CD4-positive, alpha-beta T cell treated with Interleukin-2 at 100 ng/mL for 4 hours (primary cell): ENCODE data around the gene DENND1C.

ENCODE experiments used
- DNase-seq: peaks from one replicate; pipeline ENCODE4 v3.0.0-alpha.2; 2020; ENCODE audit warnings: low spot score

The DENND1C gene, protein sequence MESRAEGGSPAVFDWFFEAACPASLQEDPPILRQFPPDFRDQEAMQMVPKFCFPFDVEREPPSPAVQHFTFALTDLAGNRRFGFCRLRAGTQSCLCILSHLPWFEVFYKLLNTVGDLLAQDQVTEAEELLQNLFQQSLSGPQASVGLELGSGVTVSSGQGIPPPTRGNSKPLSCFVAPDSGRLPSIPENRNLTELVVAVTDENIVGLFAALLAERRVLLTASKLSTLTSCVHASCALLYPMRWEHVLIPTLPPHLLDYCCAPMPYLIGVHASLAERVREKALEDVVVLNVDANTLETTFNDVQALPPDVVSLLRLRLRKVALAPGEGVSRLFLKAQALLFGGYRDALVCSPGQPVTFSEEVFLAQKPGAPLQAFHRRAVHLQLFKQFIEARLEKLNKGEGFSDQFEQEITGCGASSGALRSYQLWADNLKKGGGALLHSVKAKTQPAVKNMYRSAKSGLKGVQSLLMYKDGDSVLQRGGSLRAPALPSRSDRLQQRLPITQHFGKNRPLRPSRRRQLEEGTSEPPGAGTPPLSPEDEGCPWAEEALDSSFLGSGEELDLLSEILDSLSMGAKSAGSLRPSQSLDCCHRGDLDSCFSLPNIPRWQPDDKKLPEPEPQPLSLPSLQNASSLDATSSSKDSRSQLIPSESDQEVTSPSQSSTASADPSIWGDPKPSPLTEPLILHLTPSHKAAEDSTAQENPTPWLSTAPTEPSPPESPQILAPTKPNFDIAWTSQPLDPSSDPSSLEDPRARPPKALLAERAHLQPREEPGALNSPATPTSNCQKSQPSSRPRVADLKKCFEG

DNA sequence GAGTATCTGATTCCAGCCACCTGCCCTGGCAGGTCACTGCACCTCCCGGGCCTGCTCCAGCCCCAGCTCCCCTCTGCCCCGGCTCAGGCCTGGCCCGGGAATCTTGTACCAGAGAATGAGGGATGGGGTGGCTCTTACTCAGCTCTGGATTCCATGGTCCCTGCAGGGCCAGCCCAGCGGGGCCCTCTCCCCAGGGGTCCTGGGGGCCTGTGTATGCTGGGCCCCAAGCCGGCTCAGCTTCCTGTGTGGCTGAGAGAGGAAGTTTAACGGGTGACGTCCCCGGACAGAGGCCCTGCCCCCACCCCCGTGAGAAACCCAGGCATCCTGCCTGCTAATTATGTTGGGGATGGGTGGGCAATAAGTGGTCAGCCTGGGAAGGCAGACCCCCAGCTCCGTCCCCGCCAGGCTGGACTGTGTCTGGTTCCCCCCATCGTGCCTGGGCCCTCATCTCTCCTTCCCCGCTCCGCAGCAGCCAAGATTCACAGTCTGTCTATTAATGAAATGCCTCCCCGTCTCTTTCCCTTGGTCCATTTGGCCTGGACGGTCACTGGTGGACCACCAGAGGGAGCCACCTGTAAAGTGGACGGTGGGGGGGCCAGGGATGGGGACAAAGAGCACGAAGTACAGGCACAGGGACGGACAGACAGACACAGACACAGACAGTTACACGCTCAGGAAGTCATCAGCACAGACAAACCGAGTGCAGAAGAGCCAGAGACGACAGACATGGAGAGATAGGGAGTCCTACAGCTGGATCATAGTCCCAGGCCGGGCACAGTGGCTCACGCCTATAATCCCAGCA lies at the start of gene DENND1C:
TSS of gene DENND1C (minus strand) at position 247 of the 802 bp plus-strand sequence. CDS start at position 155, 92 bp downstream.
- peak; percentile 65 for DNase-seq

GRCh38 chr19:6530386-6531162 lies 49.0 kb upstream of the DENND1C start, which contains the start of gene TNFSF9:
Gene TNFSF9 (plus strand): TSS chr19:6531026. CDS start chr19:6531037, 11 bp downstream.
- DNase-seq = peak; percentile 84

DNA sequence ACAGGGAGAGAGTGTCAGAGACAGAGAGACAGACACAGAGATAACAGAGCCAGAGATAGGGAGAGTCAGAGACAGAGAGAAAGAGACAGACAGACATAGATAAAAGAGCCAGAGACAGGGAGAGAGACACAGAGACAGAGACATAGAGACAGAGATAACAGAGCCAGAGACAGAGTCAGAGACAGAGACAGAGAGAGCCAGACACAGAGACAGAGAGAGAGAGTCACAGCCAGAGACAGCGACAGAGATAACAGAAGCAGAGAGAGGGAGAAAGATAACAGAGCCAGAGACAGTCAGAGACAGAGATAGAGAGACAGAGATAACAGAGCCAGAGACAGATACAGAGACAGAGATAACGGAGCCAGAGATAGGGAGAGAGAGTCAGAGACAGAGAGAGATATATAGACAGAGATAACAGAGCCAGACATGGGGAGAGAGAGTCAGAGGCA lies 48.4 kb upstream of the DENND1C start:
- no peak for DNase-seq

DNA sequence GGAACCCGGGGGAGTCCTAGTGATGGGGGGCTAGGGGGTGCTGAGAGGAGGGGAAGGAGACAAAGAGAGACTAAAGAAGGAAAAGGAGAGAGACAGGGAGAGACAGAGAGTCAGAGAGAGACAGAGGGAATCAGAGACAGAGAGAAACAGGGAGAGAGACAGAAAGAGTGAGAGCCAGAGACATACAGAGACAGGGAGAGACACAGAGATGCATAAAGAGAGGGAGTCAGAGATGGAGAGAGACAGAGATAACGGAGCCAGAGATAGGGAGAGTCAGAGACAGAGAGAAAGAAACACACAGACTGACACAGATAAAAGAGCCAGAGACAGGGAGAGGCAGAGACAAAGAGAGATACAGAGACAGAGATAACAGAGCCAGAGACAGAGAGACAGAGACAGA lies 47.8 kb upstream of the DENND1C start:
- DNase-seq = no peak

DNA sequence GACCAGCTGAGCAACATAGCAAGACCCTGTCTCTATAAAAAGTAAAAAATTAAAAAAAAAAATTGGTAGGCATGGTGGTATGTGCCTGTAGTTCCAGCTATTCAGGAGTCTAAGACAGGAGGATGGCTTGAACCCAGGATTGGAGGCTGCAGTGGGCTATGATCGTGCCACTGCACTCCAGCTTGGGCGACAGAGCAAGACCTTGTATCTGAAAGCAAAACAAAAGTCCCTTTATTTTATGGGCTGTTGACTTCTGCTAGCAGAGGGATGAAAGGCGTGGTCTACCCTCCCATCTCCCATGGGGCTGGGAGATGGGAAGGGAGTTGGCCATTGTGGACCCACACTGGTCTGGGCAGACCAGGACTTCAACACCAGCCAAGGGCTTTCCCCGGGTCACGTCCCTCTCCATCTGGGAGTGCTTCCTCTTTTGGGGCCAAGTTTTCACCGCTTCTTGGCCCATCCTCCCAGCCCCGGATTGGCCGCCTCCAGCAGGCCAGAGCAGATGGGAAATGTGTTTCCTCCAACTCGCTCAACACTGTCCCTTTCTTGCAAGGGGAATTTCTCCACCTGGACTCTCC lies 47.0 kb upstream of the DENND1C start:
- no peak for DNase-seq

DNA sequence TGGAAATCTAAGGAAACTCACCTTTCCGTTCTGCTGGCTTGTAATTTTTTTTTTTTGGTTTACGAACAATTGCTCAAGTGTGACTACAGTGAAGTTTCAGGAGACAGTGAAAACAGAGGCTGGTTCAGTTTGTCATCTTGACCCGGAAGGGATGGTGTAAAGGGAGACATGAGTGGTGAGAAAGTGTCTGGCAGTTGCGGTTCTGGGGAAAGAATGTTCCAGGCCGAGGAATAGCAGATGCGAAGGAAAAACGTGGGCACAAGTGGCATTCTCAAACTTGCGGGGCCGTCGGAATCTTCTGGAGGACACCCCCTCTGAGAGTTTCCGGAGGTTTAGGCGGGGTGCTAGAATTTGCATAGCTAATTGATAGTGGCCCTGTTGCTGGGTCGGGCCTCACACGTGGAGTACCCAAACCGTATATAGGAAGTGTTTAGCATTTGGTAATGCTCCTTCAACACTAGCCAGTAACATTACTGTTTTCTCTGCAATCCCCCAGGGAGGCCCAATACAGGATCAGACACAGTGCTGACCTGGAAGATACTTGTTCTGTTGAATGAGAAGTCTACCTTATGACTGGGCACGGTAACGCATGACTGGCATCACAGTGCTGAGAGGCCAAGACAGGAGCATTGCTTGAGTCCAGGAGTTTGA lies 46.4 kb upstream of the DENND1C start:
- DNase-seq = no peak

- no peak for DNase-seq
Observed at GRCh38 chr19:6524311-6524710, 42.7 kb upstream of the DENND1C start.

- DNase-seq = no peak
Observed at GRCh38 chr19:6522712-6523111, 41.1 kb upstream of the DENND1C start.

GRCh38 chr19:6521718-6522646 lies 40.4 kb upstream of the DENND1C start:
- DNase-seq = peak; percentile 74

GRCh38 chr19:6519289-6519688 lies 37.7 kb upstream of the DENND1C start:
- DNase-seq = no peak

DNA sequence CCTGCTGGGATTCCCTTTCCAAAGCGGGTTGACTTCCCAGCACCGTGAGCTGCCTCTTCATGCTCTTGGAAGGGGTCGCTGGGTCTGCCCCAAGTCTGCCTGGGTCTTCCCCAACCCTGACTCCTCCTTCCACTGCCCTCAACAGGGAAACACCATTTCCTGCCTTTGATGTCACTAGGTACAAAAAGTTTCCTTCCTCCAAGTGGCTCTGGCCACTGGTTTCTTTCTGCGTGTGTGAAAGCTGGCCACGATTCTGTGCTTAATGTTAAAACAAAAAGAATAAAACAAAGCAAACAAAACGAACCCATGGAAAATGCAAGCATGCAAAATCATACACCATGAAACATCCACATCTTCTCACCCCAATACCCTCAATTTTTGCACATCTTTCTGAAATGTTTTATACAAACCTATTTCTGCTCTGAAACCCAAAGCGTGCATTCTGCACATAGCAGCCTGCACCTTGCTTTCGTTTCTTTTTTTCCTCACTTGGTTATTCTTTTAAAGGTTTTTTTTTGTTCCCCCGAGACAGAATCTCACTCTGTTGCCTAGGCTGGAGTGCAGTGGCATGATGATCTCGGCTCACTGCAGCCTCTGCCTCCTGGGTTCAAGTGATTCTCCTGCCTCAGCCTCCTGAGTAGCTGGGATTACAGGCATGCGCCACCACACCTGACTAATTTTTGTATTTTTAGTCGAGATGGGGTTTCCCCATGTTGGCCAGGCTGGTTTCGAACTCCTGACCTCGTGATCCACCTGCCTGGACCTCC lies 36.7 kb upstream of the DENND1C start:
- no peak for DNase-seq

GRCh38 chr19:6516659-6517291 lies 35.2 kb upstream of the DENND1C start:
- peak; percentile 90 for DNase-seq

DNA sequence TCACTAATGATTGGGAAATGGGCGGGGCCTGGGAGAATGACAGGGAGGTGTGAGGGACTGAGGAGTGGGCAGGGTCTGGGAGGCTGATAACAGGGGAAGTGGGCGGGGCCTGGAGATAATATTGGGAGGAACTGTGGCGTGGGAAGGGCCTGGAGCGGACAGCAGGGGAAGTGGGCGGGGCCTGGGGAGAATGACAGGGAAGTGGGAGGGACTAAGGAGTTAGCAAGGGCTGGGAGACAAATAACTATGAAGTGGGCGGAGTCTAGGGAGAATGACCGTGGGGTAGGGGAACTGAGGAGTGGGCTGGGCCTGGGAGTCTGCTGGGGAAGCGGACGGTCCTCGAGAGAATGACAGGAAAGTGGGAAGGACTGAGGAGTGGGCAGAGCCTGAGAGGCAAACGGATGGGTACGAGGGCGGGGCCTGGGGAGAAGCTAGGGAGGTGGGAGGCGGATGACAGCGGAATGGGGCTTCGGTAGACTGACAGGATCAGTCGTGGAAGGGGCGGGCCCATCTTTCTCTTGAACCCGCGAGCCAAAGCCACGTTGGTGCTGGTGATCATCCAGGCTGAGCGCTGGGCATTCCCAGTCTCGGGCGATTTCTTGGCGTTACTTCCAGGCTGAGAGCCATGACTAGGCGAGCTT lies 34.6 kb upstream of the DENND1C start:
- DNase-seq = peak; percentile 68

DNA sequence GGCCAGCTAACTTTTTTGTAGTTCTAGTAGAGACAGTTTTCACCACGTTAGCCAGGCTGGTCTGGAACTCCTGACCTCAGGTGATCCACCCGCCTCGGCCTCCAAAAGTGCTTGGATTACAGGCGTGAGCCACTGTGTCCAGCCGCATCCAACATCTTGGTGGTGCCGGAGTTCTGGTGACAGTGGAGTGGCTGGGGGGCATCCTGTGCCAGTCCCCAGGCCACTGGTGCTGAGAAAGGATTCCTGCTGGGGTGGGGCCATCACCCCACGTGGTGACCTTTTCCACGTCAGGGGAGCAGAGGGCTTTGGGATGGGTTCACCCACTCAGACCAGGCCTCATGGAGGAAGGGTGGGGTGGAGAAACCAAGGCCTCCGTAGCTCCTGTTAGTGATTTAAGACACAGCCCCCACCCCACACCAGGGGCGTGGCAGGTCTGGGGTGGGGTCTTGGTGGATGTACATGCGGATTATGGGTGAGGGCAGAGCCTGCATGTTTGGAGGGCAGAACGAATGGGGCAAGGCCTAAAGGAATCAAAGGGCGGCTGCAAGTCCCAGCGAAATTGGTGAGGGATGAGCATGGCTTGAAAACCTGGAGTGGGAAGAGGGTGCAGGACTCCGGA lies 33.4 kb upstream of the DENND1C start:
- DNase-seq = no peak

DNA sequence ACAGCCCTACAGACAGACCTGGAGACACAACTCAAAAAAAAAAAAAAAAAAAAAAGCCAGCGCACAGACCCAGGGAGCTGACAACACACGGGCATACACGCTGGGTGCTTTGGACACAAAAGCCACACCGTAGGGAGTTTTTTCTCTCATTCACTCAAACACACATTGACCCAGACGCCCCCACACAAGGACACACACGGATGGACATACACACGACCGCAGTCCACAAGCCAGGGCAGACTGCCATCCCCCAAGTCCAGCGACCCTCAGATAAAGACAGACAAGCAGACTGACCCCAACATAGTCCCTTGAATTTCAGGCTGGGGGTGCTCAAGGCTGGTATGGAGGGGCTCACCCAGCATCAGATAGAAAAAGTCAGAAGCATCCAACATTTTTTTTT lies 32.5 kb upstream of the DENND1C start:
- DNase-seq = no peak

- DNase-seq = no peak
Observed at GRCh38 chr19:6510618-6511017, 29.0 kb upstream of the DENND1C start.
